HG02938 (cell line): Measurements from ENCODE around the gene TM2D1.
"Not testable (repeated sequence)": the region's sequence is repeated elsewhere in the genome, so short reads cannot be mapped to it uniquely, and the experiment has no call there.

Experiments
- ATAC-seq: cut with Tn5 transposase; IDR thresholded peaks from one replicate; pipeline ENCODE4 v1.9.1; 2021; ENCODE audit warnings: mild to moderate bottlenecking, moderate library complexity; ENCODE audit not compliant: unreplicated experiment

TM2D1 gene

GRCh38 chr1:61718996-61719663, 5.8 kb downstream of the TM2D1 start:
- not testable (repeated sequence) for ATAC-seq

GRCh38 chr1:61711969-61712368, 13.0 kb downstream of the TM2D1 start:
- ATAC-seq, result no peak

GRCh38 chr1:61711257-61711656, 13.7 kb downstream of the TM2D1 start:
- ATAC-seq, result not testable (repeated sequence)

GRCh38 chr1:61709908-61710289, 15.0 kb downstream of the TM2D1 start:
- ATAC-seq, result no peak

GRCh38 chr1:61708953-61709907, 15.7 kb downstream of the TM2D1 start:
- no peak for ATAC-seq

GRCh38 chr1:61699911-61700851, 24.8 kb downstream of the TM2D1 start:
- ATAC-seq, result no peak

GRCh38 chr1:61692155-61692800, 32.7 kb downstream of the TM2D1 start:
- no peak for ATAC-seq

- ATAC-seq, result no peak
Measured at GRCh38 chr1:61687901-61688300, 37.0 kb downstream of the TM2D1 start.

- no peak for ATAC-seq
Measured at GRCh38 chr1:61682891-61683290, 42.0 kb downstream of the TM2D1 start.

GRCh38 chr1:61680500-61680899, 44.4 kb downstream of the TM2D1 start:
- no peak for ATAC-seq

GRCh38 chr1:61676881-61677280, 48.1 kb downstream of the TM2D1 start:
- not testable (repeated sequence) for ATAC-seq

GRCh38 chr1:61674221-61674620, 50.7 kb downstream of the TM2D1 start:
- no peak for ATAC-seq

GRCh38 chr1:61672376-61672775, 52.6 kb downstream of the TM2D1 start:
- no peak for ATAC-seq

- no peak for ATAC-seq
Measured at GRCh38 chr1:61670445-61670844, 54.5 kb downstream of the TM2D1 start.

- no peak for ATAC-seq
Measured at GRCh38 chr1:61670016-61670415, 54.9 kb downstream of the TM2D1 start.

- no peak for ATAC-seq
Measured at GRCh38 chr1:61659061-61659460, 65.9 kb downstream of the TM2D1 start.

- ATAC-seq, result no peak
Measured at GRCh38 chr1:61655453-61655852, 69.5 kb downstream of the TM2D1 start.

- no peak for ATAC-seq
Measured at GRCh38 chr1:61654067-61654466, 70.9 kb downstream of the TM2D1 start.

GRCh38 chr1:61648983-61649742, 75.8 kb downstream of the TM2D1 start:
- no peak for ATAC-seq

GRCh38 chr1:61647142-61647541, 77.8 kb downstream of the TM2D1 start:
- no peak for ATAC-seq
